Fibroblast of lung (primary cell): ENCODE measurements around the gene P2RX1. TPM values are rescaled to one million over a fixed set of nuclear protein-coding genes. Genes with fewer than 3 reads are reported as not detected.

Experiments used
- DNase-seq, 2 donors: peaks; one replicate each; pipeline versions ENCODE4 v3.0.0 to v3.0.0-alpha.2; 2010; ENCODE audit warnings: low read depth in 2 of 2
- H2AFZ ChIP-seq: 2 replicates; pipeline ENCODE4 v1.5.1; 2012; ENCODE audit warnings: low read length, control low read depth, inconsistent platforms
- H3K27ac ChIP-seq: 2 replicates; pipeline ENCODE4 v1.5.1; 2011; ENCODE audit warnings: low read length, control low read depth; ENCODE audit not compliant: insufficient read depth
- H3K27me3 ChIP-seq: 2 replicates; pipeline ENCODE4 v1.5.1; 2011; ENCODE audit warnings: mild to moderate bottlenecking, low read length; ENCODE audit not compliant: control insufficient read depth, insufficient read depth
- H3K36me3 ChIP-seq: 2 replicates; pipeline ENCODE4 v1.5.1; 2011; ENCODE audit warnings: low read length; ENCODE audit not compliant: control insufficient read depth, insufficient read depth
- H3K4me1 ChIP-seq: 2 replicates; pipeline ENCODE4 v1.5.1; 2011; ENCODE audit warnings: low read length; ENCODE audit not compliant: control insufficient read depth, insufficient read depth; ENCODE audit errors: extremely low read depth
- H3K4me2 ChIP-seq: 2 replicates; pipeline ENCODE4 v1.5.1; 2011; ENCODE audit warnings: low read length, control low read depth; ENCODE audit not compliant: insufficient read depth; ENCODE audit errors: extremely low read depth
- H3K4me3 ChIP-seq, 4 experiments: fragments of 200-600 bp in 1 of 4; sonication (generic) in 1 of 4; replicated peaks in 1 of 4; 2 replicates each; pipeline ENCODE4 v1.5.1; 2011 to 2016; ENCODE audit warnings: low read length in 4 of 4, low read depth in 3 of 4, mild to moderate bottlenecking in 3 of 4, control low read depth in 2 of 4, inconsistent platforms in 1 of 4, mixed read lengths in 1 of 4; ENCODE audit not compliant: insufficient read depth in 1 of 4; ENCODE audit errors: control extremely low read depth in 1 of 4
- H3K79me2 ChIP-seq: 2 replicates; pipeline ENCODE4 v1.5.1; 2012; ENCODE audit warnings: mild to moderate bottlenecking, low read length, inconsistent platforms; ENCODE audit not compliant: control insufficient read depth, insufficient read depth
- H3K9ac ChIP-seq: 2 replicates; pipeline ENCODE4 v1.5.1; 2011; ENCODE audit warnings: mild to moderate bottlenecking, low read length, control low read depth; ENCODE audit not compliant: insufficient read depth
- H3K9me3 ChIP-seq: 2 replicates; pipeline ENCODE4 v1.5.1; 2012; ENCODE audit warnings: low read depth, low read length; ENCODE audit not compliant: control insufficient read depth, insufficient read depth
- H4K20me1 ChIP-seq: 2 replicates; pipeline ENCODE4 v1.5.1; 2011; ENCODE audit warnings: low read length; ENCODE audit not compliant: control insufficient read depth, insufficient read depth; ENCODE audit errors: extremely low read depth
- EZH2 ChIP-seq: IDR thresholded peaks from 2 replicates; pipeline ENCODE4 v1.5.1; 2012; ENCODE audit warnings: low read length, control low read depth, mild to moderate bottlenecking; ENCODE audit errors: missing control alignments
- polyA plus RNA-seq, 2 donors: library from polyadenylated mRNA; depleted of rRNA in 1 of 2; stranded (reverse) in 1 of 2; unstranded in 1 of 2; fragments of >200 nt; gene quantifications; 2 replicates each; pipeline ENCODE4 v1.2.1, GENCODE V29; 2011 to 2012; ENCODE audit warnings: missing spikeins in 1 of 2
- total RNA-seq: library from RNA; depleted of rRNA; stranded (reverse); fragments of >200 nt; gene quantifications from 2 replicates; pipeline ENCODE4 v1.2.1, GENCODE V29; 2014
- TF ChIP-seq, protein P1 (sequence below), 2 donors: IDR thresholded peaks in 1 of 2; conservative IDR thresholded peaks in 1 of 2; 1 replicate in 1 of 2; 2 replicates in 1 of 2; pipeline ENCODE4 v1.5.1; 2011 to 2012; ENCODE audit warnings: low read length in 2 of 2, control low read depth in 1 of 2, inconsistent platforms in 1 of 2, low read depth in 1 of 2, mild to moderate bottlenecking in 1 of 2

P2RX1 gene
- total and polyA plus RNA-seq, 2 donors (not counting 1 experiment from before 2014, with no cell fraction given) = under 0.01 TPM; not detected in 1

DNA sequence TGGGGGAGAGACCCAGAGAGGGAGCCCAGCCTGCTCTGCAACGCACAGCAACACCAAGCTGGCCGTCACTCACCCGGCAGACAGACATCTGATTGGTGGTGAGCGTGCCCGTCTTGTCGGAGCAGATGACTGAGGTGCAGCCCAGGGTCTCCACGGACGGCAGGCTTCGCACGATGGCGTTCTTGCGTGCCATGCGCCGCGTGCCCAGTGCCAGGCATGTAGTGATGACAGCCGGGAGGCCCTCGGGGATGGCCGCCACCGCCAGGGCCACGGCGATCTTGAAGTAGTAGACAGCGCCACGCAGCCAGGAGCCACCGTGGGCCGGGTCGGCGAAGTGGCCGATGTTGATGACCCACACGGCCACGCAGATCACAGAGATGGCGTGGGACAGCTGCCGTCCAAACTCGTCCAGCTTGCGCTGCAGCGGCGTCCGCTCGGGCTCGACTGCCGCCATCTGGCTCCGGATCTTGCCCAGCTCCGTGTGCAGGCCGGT is 31.1 kb upstream of the P2RX1 start:
- Histone ChIP-seq H3K79me2 (no peaks in the 10 kb centered on the region), H3K36me3 (no peaks in the 10 kb centered on the region), H2AFZ (no peak overlapping the region), H3K4me3 (no peak overlapping the region), H3K9me3 (no peaks in the 10 kb centered on the region), H3K27me3 (no peaks in the 10 kb centered on the region), H3K4me2 (no peak overlapping the region), H3K9ac (no peak overlapping the region), H3K4me1 (no peaks in the 10 kb centered on the region), H4K20me1 (no peaks in the 10 kb centered on the region), H3K27ac (no peak overlapping the region)
- TF ChIP-seq EZH2 = no peak
- TF ChIP-seq, protein P1, sequence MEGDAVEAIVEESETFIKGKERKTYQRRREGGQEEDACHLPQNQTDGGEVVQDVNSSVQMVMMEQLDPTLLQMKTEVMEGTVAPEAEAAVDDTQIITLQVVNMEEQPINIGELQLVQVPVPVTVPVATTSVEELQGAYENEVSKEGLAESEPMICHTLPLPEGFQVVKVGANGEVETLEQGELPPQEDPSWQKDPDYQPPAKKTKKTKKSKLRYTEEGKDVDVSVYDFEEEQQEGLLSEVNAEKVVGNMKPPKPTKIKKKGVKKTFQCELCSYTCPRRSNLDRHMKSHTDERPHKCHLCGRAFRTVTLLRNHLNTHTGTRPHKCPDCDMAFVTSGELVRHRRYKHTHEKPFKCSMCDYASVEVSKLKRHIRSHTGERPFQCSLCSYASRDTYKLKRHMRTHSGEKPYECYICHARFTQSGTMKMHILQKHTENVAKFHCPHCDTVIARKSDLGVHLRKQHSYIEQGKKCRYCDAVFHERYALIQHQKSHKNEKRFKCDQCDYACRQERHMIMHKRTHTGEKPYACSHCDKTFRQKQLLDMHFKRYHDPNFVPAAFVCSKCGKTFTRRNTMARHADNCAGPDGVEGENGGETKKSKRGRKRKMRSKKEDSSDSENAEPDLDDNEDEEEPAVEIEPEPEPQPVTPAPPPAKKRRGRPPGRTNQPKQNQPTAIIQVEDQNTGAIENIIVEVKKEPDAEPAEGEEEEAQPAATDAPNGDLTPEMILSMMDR (conservative IDR thresholded peaks at IDR 0.05 in 1 of 2, IDR thresholded peaks at IDR 0.05 in 1 of 2; ENCODE audit: low read depth in 1 of 2, low read length in 2 of 2) = no peak
- DNase-seq = no peak

DNA sequence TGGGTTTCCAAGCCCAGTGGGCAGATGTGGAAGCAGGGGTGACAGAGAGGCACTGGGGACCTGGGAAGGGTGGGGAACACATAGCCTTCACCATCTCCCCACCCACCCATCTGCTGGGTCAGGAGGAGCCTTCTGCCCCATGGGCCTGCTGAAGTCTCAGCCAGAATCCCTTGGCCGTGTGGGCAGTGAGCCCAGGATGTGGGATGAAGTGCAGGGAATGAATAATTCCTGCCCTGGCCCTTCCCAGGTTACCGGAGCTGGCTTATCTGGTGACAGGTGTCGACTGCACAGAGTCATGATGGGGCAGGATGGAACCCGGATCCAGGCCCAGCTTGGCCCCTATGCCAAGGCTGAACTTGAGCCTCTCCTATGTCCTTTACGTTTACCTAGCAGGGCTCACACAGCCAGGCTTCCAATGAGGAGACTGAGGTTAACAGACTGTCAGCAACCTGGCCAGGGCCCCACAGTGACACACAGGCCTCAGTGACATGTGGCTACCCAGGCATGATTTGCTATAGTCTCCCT is 30.5 kb upstream of the P2RX1 start:
- Histone ChIP-seq H3K27ac (no peak overlapping the region), H2AFZ (no peak overlapping the region), H3K4me1 (no peaks in the 10 kb centered on the region), H3K9ac (no peak overlapping the region), H3K4me3 (no peak overlapping the region), H3K9me3 (no peaks in the 10 kb centered on the region), H3K36me3 (no peaks in the 10 kb centered on the region), H3K79me2 (no peaks in the 10 kb centered on the region), H3K27me3 (no peaks in the 10 kb centered on the region), H3K4me2 (no peak overlapping the region), H4K20me1 (no peaks in the 10 kb centered on the region)
- TF ChIP-seq, protein P1 (conservative IDR thresholded peaks at IDR 0.05 in 1 of 2, IDR thresholded peaks at IDR 0.05 in 1 of 2; ENCODE audit: low read depth in 1 of 2, low read length in 2 of 2) = no peak
- no peak for TF ChIP-seq EZH2
- DNase-seq = peak in 1 of 2 donors; percentile 11

DNA sequence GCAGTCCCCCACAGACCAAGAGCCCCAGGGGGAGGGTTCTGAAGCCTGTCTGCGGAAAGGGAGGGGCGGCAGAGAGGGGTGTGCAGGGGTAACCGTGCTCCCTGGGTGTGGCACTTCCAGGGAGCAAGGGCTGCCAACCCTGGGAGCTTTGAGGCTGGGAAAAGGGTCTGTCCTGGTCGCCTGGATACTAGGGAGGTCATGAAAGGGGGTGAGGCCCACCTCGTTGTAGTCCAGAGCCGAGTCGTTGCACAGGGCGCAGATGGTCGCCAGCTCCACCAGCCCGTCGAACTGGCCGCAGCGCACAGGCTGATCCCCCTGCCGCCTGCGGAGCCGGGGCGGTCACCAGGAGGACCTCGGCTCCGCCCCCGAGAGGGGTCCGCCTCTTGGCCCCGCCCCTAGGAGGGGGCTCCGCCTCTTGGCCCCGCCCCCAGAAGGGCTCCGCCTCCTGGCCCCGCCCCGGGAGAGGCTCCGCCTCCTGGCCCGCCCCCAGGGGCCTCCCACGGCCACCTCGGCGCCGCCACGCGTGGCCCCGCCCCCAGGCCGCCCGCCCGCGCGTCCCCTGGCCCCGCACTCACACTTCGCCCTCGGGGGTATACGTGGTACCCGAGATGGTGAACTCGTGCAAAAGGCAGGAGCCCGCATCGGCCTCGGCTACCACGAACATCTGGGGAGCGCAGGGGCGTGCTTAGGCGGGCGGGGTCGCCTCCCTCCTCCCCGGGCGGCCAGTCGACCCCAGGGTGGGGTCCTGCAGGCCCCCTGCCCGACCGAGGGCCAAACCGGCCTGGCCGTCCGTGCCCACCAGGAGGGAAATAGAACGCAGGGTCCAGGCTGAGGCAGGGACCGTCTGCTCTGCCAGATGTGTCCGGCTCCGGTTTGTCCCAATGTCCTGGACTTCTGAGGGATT is 28.5 kb upstream of the P2RX1 start:
- no peak overlapping the region for H3K9ac ChIP-seq
- peak overlapping the region; percentile 33 for H2AFZ ChIP-seq
- H3K4me2 ChIP-seq = peak overlapping the region; percentile 51
- H4K20me1 ChIP-seq = no peaks in the 10 kb centered on the region
- no peaks in the 10 kb centered on the region for H3K36me3 ChIP-seq
- H3K27me3 ChIP-seq = no peaks in the 10 kb centered on the region
- no peaks in the 10 kb centered on the region for H3K79me2 ChIP-seq
- H3K4me3 ChIP-seq = peak overlapping the region in 2 of 4 experiments; percentile 29 to 49
- no peaks in the 10 kb centered on the region for H3K9me3 ChIP-seq
- no peaks in the 10 kb centered on the region for H3K4me1 ChIP-seq
- TF ChIP-seq, protein P1 (conservative IDR thresholded peaks at IDR 0.05 in 1 of 2, IDR thresholded peaks at IDR 0.05 in 1 of 2; ENCODE audit: low read depth in 1 of 2, low read length in 2 of 2) = no peak
- no peak for TF ChIP-seq EZH2
- DNase-seq = peak; percentile 41 to 57
- H3K27ac ChIP-seq = no peak overlapping the region
